ENCODE results near the gene TECR. TPM values are rescaled to one million over a fixed set of nuclear protein-coding genes. Genes with fewer than 3 reads are reported as not detected.
A peak's percentile ranks its signal among the peaks of the same experiment; 100 is the strongest.

TECR gene
- polyA plus RNA-seq, 3 donors, result 59.8 to 79.6 (median 76.7) TPM

- peaks cover 74 to 87% of the 10 kb centered on the region in 2 donors for H3K4me1 ChIP-seq (ENCODE audit: control insufficient read depth in 1 of 2, insufficient read depth in 2 of 2, low read length in 2 of 2)
These were observed 84.7 kb downstream of the TECR start for GRCh38 chr19:14614099-14614412.

More at GRCh38 chr19:14614099-14614412, 84.7 kb downstream of the TECR start:
- peak overlapping the region; percentile 96 to 99 (median 98) for H3K27ac Mint-ChIP-seq
- peak overlapping the region; percentile 52 for H3K4me2 ChIP-seq (replicated peaks; ENCODE audit: extremely low read depth, low read length, poor library complexity, severe bottlenecking)
- peaks cover 11 to 32% of the 10 kb centered on the region in 2 donors for H3K36me3 Mint-ChIP-seq
- peak; percentile 90 to 97 (median 96) for DNase-seq
- no peaks in the 10 kb centered on the region for H4K20me1 ChIP-seq (ENCODE audit: insufficient read depth, low read length)
- H3K4me3 ChIP-seq (replicated peaks in 1 of 3; ENCODE audit: low read depth in 2 of 3, low read length in 3 of 3), result peak overlapping the region in 1 of 3 experiments; percentile 47
- WGBS (ENCODE audit: insufficient coverage), result no CpG with 5 or more reads among the region's 4 CpGs
- peaks cover 78% of the 10 kb centered on the region for H3K4me1 Mint-ChIP-seq
- TF ChIP-seq, protein P1, sequence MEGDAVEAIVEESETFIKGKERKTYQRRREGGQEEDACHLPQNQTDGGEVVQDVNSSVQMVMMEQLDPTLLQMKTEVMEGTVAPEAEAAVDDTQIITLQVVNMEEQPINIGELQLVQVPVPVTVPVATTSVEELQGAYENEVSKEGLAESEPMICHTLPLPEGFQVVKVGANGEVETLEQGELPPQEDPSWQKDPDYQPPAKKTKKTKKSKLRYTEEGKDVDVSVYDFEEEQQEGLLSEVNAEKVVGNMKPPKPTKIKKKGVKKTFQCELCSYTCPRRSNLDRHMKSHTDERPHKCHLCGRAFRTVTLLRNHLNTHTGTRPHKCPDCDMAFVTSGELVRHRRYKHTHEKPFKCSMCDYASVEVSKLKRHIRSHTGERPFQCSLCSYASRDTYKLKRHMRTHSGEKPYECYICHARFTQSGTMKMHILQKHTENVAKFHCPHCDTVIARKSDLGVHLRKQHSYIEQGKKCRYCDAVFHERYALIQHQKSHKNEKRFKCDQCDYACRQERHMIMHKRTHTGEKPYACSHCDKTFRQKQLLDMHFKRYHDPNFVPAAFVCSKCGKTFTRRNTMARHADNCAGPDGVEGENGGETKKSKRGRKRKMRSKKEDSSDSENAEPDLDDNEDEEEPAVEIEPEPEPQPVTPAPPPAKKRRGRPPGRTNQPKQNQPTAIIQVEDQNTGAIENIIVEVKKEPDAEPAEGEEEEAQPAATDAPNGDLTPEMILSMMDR (IDR thresholded peaks at IDR 0.05), result no peak
- peak overlapping the region; percentile 84 to 89 for H3K27ac ChIP-seq (ENCODE audit: low read depth in 1 of 2, low read length in 2 of 2)
- H3K27me3 ChIP-seq (ENCODE audit: control insufficient read depth in 2 of 2, insufficient read depth in 2 of 2, low read length in 2 of 2), result no peaks in the 10 kb centered on the region
- H3K79me2 ChIP-seq (ENCODE audit: insufficient read depth, low read length), result no peaks in the 10 kb centered on the region
- intact Hi-C loops (cut with micrococcal nuclease), result loop anchor here (2.0 to 10.0 kb wide), 3 partner anchors 39 to 73 kb away; no protein-coding TSS in a partner anchor
- no peaks in the 10 kb centered on the region for H3K27me3 Mint-ChIP-seq (ENCODE audit: low read depth in 3 of 3)
- peak overlapping the region; percentile 32 to 70 for H3K4me3 Mint-ChIP-seq
- no peak overlapping the region for H3K9ac ChIP-seq (ENCODE audit: insufficient read depth, low read length, poor library complexity, severe bottlenecking)
- H3K9me3 Mint-ChIP-seq, result peaks cover 3 to 9% (median 4%) of the 10 kb centered on the region in 7 donors
- H3K36me3 ChIP-seq (replicated peaks in 1 of 2; ENCODE audit: control insufficient read depth in 1 of 2, insufficient read depth in 2 of 2, low read length in 2 of 2), result peaks cover 0 to 4% of the 10 kb centered on the region in 2 donors
- peaks cover 3% of the 10 kb centered on the region in 2 donors for H3K9me3 ChIP-seq (replicated peaks in 1 of 2; ENCODE audit: control insufficient read depth in 1 of 2, insufficient read depth in 1 of 2, low read length in 2 of 2)
- H2AFZ ChIP-seq (ENCODE audit: insufficient read depth, low read depth, low read length, poor library complexity, severe bottlenecking), result no peak overlapping the region

Small RNAs within 50 kb of the gene (small RNA-seq; reads per million reads assigned to genes)
- gene RN7SL842P (ENCODE audit: insufficient read length, low read depth), result not detected
- not detected for gene SNRPGP15 (ENCODE audit: insufficient read length, low read depth)

Other genes starting within 250 kb of the TECR start
- gene ADGRE5, start 148.2 kb upstream of the TECR start, polyA plus RNA-seq, result 100 to 1,000 TPM; 259 to 388 (median 279) TPM
- 100 to 1,000 TPM in 1 of 3 donors, 10 to 100 TPM in 2; 78.7 to 187 (median 83.5) TPM for gene DDX39A, start 110.3 kb upstream of the TECR start, polyA plus RNA-seq
- 100 to 1,000 TPM in 1 of 3 donors, 10 to 100 TPM in 2; 49.5 to 119 (median 49.6) TPM for gene PKN1, start 96.3 kb upstream of the TECR start, polyA plus RNA-seq
- not detected for gene PTGER1, start 54.2 kb upstream of the TECR start, polyA plus RNA-seq
- gene GIPC1, start 33.5 kb upstream of the TECR start, polyA plus RNA-seq, result 1 to 10 TPM; 4.0 to 6.2 (median 4.8) TPM
- 100 to 1,000 TPM in 1 of 3 donors, 10 to 100 TPM in 2; 59.3 to 107 (median 70.9) TPM for gene DNAJB1, start 11.2 kb upstream of the TECR start, polyA plus RNA-seq
- gene NDUFB7, start 42.5 kb downstream of the TECR start, polyA plus RNA-seq, result 100 to 1,000 TPM; 137 to 313 (median 204) TPM
- 1 to 10 TPM in 2 of 3 donors, under 1 TPM in 1; 0.62 to 3.4 (median 2.6) TPM for gene CLEC17A, start 53.5 kb downstream of the TECR start, polyA plus RNA-seq
- gene ADGRE3, start 145.2 kb downstream of the TECR start, polyA plus RNA-seq, result 10 to 100 TPM; 27.3 to 92.0 (median 28.3) TPM
- gene ZNF333, start 160.5 kb downstream of the TECR start, polyA plus RNA-seq, result 10 to 100 TPM in 1 of 3 donors, 1 to 10 TPM in 2; 7.6 to 43.0 (median 9.3) TPM
- gene ADGRE2, start 249.0 kb downstream of the TECR start, polyA plus RNA-seq, result 10 to 100 TPM; 13.1 to 91.1 (median 47.6) TPM

Measured in CD14-positive monocyte (primary cell).